Measurements from ENCODE around the gene MCEMP1.
A peak's percentile ranks its signal among the peaks of the same experiment; 100 is the strongest.

The MCEMP1 gene

DNA sequence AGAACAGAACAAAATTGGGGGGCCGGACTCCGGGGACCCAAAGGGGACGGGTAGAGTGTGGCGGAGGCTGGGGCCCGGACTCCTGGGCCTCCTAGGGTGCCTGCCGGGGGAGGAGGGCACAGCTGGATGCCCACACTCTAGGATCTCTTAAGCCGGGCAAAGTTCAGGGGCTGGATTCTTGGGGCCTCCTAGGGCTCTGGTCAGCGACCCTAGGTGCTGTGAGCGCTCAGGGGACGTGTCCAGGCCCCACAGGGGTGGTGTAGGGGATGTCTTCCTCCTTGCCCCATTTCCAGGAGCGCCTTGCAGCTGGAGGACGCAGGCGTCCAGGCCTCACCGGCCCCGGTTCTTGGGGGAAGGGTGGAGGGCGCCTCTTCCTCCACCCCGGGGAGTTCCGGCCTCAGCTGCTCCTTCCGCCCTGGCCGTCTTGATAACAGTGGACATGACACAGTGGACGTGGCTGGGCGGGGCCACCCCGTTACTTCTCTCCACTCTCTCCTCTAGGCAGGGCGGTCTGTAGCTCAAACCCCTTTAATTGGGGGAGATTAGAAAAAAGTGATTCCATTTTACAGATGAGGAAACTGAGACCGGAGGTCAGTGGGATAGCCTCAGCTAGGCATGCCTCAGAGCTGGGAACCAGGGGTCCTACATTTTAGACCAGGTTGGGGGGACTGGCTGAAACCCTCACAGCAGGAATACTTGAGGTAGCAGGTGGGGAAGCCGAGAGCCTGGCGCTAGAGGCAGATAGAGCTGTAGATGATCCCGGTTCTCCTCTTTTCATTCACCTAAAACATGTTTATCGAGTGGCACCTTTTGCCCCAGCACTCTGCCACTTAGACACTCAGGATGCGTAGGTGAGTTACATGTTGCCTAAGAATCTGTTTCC is 39.3 kb upstream of the MCEMP1 start:
- TF ChIP-seq, protein P1, sequence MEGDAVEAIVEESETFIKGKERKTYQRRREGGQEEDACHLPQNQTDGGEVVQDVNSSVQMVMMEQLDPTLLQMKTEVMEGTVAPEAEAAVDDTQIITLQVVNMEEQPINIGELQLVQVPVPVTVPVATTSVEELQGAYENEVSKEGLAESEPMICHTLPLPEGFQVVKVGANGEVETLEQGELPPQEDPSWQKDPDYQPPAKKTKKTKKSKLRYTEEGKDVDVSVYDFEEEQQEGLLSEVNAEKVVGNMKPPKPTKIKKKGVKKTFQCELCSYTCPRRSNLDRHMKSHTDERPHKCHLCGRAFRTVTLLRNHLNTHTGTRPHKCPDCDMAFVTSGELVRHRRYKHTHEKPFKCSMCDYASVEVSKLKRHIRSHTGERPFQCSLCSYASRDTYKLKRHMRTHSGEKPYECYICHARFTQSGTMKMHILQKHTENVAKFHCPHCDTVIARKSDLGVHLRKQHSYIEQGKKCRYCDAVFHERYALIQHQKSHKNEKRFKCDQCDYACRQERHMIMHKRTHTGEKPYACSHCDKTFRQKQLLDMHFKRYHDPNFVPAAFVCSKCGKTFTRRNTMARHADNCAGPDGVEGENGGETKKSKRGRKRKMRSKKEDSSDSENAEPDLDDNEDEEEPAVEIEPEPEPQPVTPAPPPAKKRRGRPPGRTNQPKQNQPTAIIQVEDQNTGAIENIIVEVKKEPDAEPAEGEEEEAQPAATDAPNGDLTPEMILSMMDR (IDR thresholded peaks at IDR 0.05; ENCODE audit: low read depth, low read length) = no peak
- DNase-seq = no peak
- no peaks in the 10 kb centered on the region for H3K9me3 ChIP-seq (ENCODE audit: severe bottlenecking)

DNA sequence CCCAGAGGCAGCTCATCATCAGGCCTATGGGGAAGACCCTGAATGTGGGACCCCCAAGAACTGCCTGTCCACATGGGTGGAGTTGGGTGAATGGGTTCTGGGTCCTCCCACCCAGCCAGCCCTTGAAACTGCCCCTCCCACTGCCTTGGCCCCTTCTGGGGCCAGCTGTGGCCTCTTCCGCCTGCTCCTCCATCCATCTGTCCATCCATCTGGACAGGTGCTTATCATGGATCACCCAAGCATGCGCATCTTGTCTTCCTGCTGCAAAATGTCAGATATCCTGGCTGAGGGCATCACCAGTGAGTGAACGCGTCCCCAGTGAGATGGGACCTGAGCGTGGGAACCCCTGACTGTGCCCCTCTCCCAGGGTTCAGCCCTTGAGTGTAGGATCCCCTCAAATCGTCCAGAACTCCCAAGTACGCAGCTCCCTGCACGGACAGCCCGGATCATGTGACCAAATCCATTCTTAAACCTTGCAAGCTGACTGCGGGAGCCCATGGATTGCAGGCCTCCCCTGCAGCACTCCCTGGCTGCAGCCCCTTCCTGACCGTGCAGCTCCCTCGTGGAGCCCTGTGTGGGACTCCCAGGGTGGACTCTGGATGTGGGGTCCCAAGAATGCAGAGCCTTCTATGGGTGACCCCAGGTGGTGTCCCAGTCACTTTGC is 38.0 kb upstream of the MCEMP1 start:
- no peaks in the 10 kb centered on the region for H3K9me3 ChIP-seq (ENCODE audit: severe bottlenecking)
- peak overlapping the region; percentile 36 for H3K4me3 ChIP-seq (ENCODE audit: low read depth, low read length)
- H3K36me3 ChIP-seq = no peaks in the 10 kb centered on the region
- TF ChIP-seq, protein P1 (IDR thresholded peaks at IDR 0.05; ENCODE audit: low read depth, low read length) = no peak
- peak overlapping the region; percentile 87 for H3K27ac ChIP-seq
- H3K27me3 ChIP-seq (ENCODE audit: insufficient read depth, low read depth, severe bottlenecking) = no peaks in the 10 kb centered on the region
- DNase-seq = peak; percentile 83

More for the DNA sequence above, 39.3 kb upstream of the MCEMP1 start:
- peak overlapping the region; percentile 42 for H3K27ac ChIP-seq
- H3K4me3 ChIP-seq (ENCODE audit: low read depth, low read length) = no peak overlapping the region
- peaks cover 2% of the 10 kb centered on the region for H3K36me3 ChIP-seq
- no peaks in the 10 kb centered on the region for H3K27me3 ChIP-seq (ENCODE audit: insufficient read depth, low read depth, severe bottlenecking)

DNA sequence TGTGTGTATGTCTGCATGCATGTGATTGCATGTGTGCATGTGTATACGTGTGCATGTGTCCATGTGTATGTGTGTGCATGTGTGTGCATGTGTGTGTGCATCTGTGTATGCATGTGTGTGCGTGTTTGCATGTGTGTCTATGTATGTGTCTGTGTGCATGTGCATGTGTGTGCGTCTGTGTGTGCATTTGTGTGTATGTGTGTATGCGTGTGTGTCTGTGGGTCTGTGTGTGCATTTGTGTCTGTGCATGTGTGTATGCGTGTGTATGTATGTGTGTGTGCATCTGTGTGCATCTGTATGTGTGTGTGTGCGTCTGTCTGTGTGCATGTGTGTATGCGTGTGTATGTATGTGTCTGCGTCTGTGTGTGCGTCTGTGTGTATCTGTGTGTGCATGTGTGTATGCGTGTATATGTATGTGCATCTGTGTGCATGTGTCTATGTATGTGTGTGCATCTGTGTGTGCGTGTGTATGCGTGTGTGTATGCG is 37.0 kb upstream of the MCEMP1 start:
- DNase-seq = no peak
- Histone ChIP-seq H3K4me3 (ENCODE audit: low read depth, low read length) (no peak overlapping the region), H3K36me3 (no peaks in the 10 kb centered on the region), H3K9me3 (ENCODE audit: severe bottlenecking) (no peaks in the 10 kb centered on the region), H3K27ac (no peak overlapping the region; the same call in 1 of the 2 replicates), H3K27me3 (ENCODE audit: insufficient read depth, low read depth, severe bottlenecking) (no peaks in the 10 kb centered on the region)
- TF ChIP-seq, protein P1 (IDR thresholded peaks at IDR 0.05; ENCODE audit: low read depth, low read length) = no peak

DNA sequence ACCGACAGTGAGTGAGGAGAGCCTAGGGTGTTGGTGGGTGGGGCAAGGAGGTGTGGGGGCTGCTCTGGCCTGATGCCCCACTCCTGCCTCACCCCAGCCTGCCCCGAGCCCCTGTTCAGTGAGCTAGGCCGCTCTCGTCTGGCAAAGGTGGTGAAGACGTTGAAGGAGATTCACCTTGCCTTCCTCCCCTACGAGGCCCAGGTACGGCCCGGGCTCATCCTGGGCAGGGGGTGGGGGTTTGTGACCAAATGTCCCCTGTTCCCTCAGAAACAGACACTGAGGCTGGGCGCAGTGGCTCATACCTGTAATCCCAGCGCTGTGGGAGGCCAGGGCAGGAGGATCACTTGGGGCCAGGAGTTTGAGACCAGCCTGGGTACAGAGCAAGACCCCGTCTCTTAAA is 36.1 kb upstream of the MCEMP1 start:
- no peak for DNase-seq
- Histone ChIP-seq H3K27me3 (ENCODE audit: insufficient read depth, low read depth, severe bottlenecking) (no peaks in the 10 kb centered on the region), H3K36me3 (no peaks in the 10 kb centered on the region), H3K27ac (no peak overlapping the region), H3K4me3 (ENCODE audit: low read depth, low read length) (no peak overlapping the region), H3K9me3 (ENCODE audit: severe bottlenecking) (no peaks in the 10 kb centered on the region)
- TF ChIP-seq, protein P1 (IDR thresholded peaks at IDR 0.05; ENCODE audit: low read depth, low read length) = no peak

DNA sequence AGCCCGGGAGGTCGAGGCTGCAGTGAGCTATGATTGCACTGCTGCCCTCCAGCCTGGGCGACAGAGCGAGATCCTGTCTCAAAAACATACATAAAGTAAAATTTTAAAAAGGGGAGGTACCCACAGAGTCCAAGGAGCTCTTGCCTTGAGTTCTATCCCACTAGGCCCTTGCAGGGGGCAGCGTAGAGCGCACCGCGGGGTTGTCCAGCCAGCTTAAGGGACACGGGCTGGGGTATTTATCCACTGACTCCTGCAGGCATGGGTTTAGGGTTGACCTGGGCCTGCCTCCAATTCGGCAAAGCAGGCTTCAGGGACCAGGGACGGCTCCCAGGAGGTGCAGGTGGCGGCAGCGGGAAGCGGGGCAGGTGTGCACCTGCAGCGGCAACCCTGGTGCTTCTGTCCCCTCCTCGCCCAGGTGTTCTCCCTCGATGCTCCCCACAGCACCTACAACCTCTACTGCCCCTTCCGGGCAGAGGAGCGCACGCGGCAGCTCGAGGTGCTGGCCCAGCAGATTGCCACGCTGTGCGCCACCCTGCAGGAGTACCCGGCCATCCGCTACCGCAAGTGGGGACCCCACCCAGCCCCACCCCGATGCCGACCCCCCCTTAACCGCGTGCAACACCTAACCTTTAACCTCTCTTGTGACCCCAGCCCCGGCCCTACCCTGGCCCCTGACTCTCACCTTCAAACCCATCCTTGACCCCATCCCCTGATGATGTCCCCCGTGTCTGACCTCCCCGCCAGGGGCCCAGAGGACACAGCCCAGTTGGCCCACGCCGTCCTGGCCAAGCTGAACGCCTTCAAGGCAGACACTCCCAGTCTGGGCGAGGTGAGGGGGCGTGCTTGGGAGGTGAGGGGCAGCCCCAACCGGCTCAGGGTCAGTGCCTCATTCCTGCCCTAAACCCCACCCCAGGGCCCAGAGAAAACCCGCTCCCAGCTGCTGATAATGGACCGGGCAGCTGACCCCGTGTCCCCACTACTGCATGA is 35.3 kb upstream of the MCEMP1 start:
- no peaks in the 10 kb centered on the region for H3K9me3 ChIP-seq (ENCODE audit: severe bottlenecking)
- DNase-seq = peak; percentile 63
- TF ChIP-seq, protein P1 (IDR thresholded peaks at IDR 0.05; ENCODE audit: low read depth, low read length) = peak; percentile 64
- no peak overlapping the region for H3K4me3 ChIP-seq (ENCODE audit: low read depth, low read length)
- no peaks in the 10 kb centered on the region for H3K27me3 ChIP-seq (ENCODE audit: insufficient read depth, low read depth, severe bottlenecking)
- H3K27ac ChIP-seq = no peak overlapping the region
- H3K36me3 ChIP-seq = no peaks in the 10 kb centered on the region

Data from WERI-Rb-1 (cell line).